Smooth muscle cell (in vitro differentiated cells): Measurements from ENCODE around the gene ST6GALNAC5. TPM values are rescaled to one million over a fixed set of nuclear protein-coding genes. Genes with fewer than 3 reads are reported as not detected.

Experiments used
- DNase-seq: peaks from one replicate; lab custom pipeline; 2025; ENCODE audit not compliant: unreplicated experiment; lab: John Stamatoyannopoulos, UW
- H2AFZ ChIP-seq: fragments of 200-600 bp; sonication (generic); 2 replicates; pipeline ENCODE4 v1.6.0; 2016; ENCODE audit warnings: antibody characterized with exemption, low read depth, mild to moderate bottlenecking
- H3F3A ChIP-seq: fragments of 200-600 bp; sonication (generic); 2 replicates; pipeline ENCODE4 v1.6.0; 2017; ENCODE audit warnings: antibody characterized with exemption, low read depth
- H3K27ac ChIP-seq: fragments of 200-600 bp; sonication (generic); 2 replicates; pipeline ENCODE4 v1.5.1; 2016; ENCODE audit warnings: low read depth, mild to moderate bottlenecking
- H3K27me3 ChIP-seq: fragments of 200-600 bp; sonication (generic); 2 replicates; pipeline ENCODE4 v1.6.1; 2016; ENCODE audit warnings: low read depth, mild to moderate bottlenecking
- H3K36me3 ChIP-seq: fragments of 200-600 bp; sonication (generic); 2 replicates; pipeline ENCODE4 v1.5.1; 2016; ENCODE audit warnings: low read depth
- H3K4me1 ChIP-seq: fragments of 200-600 bp; sonication (generic); 2 replicates; pipeline ENCODE4 v1.5.1; 2016; ENCODE audit warnings: low read depth
- H3K4me2 ChIP-seq: fragments of 200-600 bp; sonication (generic); 2 replicates; pipeline ENCODE4 v1.6.0; 2016; ENCODE audit warnings: mild to moderate bottlenecking
- H3K4me3 ChIP-seq: fragments of 200-600 bp; sonication (generic); 2 replicates; pipeline ENCODE4 v1.5.1; 2016; ENCODE audit warnings: mild to moderate bottlenecking
- H3K79me2 ChIP-seq: fragments of 200-600 bp; sonication (generic); 2 replicates; pipeline ENCODE4 v1.6.0; 2016; ENCODE audit warnings: low read depth, mild to moderate bottlenecking
- H3K9ac ChIP-seq: fragments of 200-600 bp; sonication (generic); 2 replicates; pipeline ENCODE4 v1.6.0; 2016; ENCODE audit warnings: low read depth
- H3K9me3 ChIP-seq: fragments of 200-600 bp; sonication (generic); replicated peaks from 2 replicates; pipeline ENCODE4 v1.5.1; 2016; ENCODE audit warnings: low read depth
- H4K20me1 ChIP-seq: fragments of 200-600 bp; sonication (generic); 2 replicates; pipeline ENCODE4 v1.6.0; 2016; ENCODE audit warnings: low read depth
- WGBS: methylation state at CpG from one replicate; pipeline ENCODE4 v1.1.7; 2016; ENCODE audit warnings: low lambda C conversion rate; 5-methylcytosine and 5-hydroxymethylcytosine counted together
- polyA plus RNA-seq: library from polyadenylated mRNA; unstranded; fragments of >200 nt; fragmentation: Nextera tagmentation; extraction: Ambion mirVana; gene quantifications from 2 replicates; pipeline ENCODE4 v1.2.1, GENCODE V29; 2016
- total RNA-seq: library from RNA; depleted of rRNA; stranded (reverse); fragments of >200 nt; gene quantifications from 2 replicates; pipeline ENCODE4 v1.2.3, GENCODE V29; 2014
- TF ChIP-seq, protein P1 (sequence below): fragments of 200-600 bp; sonication (generic); IDR thresholded peaks from 2 replicates; pipeline ENCODE4 v1.5.1; 2017; ENCODE audit warnings: borderline replicate concordance, mild to moderate bottlenecking, antibody characterized with exemption; ENCODE audit not compliant: insufficient read depth, poor library complexity, severe bottlenecking

ST6GALNAC5 gene
- total and polyA plus RNA-seq, 2 experiments from 2014 or later: 24.9 to 38.8 TPM

DNA sequence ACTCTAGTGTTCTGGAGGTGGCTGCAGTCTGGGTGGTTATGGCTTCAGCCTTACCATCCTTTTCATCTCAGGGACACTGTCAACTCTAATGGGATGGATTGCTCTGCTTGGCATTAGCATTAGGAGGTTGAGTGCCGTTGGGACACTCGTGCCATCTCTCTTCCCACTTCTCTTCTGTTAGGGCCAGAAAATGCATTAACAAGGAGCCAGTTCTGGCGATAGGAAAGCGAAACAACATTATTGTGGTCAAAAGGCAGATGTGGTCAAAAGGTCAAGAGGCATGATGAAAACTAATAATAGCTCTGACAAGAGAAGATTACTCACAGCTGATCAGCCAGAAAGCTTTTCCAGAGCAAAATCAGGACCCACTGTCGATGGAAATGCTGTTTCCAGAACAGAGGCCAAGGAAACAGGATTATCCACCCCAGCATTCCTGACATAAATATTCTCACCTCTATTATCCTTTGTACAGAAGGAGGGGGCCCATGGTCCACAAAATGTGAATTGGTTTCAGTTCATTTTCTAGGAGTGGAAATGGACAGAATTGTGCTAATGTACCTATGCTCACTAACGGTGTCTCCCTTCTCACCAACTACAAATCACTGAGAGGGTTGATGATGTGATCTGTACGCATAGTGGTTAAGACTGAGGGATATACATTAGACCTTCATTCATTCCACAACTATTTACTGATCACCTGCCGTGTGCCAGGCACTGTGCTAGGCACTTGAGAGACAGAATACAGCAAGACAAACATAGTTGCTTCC lies 72.0 kb downstream of the ST6GALNAC5 start:
- Histone ChIP-seq H3K79me2 (no peaks in the 10 kb centered on the region), H3K36me3 (no peaks in the 10 kb centered on the region), H3K4me3 (no peak overlapping the region), H3F3A (no peaks in the 10 kb centered on the region), H3K27me3 (no peaks in the 10 kb centered on the region), H3K9me3 (no peaks in the 10 kb centered on the region), H3K27ac (no peak overlapping the region), H4K20me1 (peaks cover 29% of the 10 kb centered on the region), H2AFZ (no peak overlapping the region), H3K4me2 (no peak overlapping the region), H3K9ac (no peak overlapping the region), H3K4me1 (peaks cover 9% of the 10 kb centered on the region)
- WGBS: 61% methylated on average over 8 of the region's 8 CpGs
- TF ChIP-seq, protein P1, sequence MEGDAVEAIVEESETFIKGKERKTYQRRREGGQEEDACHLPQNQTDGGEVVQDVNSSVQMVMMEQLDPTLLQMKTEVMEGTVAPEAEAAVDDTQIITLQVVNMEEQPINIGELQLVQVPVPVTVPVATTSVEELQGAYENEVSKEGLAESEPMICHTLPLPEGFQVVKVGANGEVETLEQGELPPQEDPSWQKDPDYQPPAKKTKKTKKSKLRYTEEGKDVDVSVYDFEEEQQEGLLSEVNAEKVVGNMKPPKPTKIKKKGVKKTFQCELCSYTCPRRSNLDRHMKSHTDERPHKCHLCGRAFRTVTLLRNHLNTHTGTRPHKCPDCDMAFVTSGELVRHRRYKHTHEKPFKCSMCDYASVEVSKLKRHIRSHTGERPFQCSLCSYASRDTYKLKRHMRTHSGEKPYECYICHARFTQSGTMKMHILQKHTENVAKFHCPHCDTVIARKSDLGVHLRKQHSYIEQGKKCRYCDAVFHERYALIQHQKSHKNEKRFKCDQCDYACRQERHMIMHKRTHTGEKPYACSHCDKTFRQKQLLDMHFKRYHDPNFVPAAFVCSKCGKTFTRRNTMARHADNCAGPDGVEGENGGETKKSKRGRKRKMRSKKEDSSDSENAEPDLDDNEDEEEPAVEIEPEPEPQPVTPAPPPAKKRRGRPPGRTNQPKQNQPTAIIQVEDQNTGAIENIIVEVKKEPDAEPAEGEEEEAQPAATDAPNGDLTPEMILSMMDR: no peak
- no peak for DNase-seq

DNA sequence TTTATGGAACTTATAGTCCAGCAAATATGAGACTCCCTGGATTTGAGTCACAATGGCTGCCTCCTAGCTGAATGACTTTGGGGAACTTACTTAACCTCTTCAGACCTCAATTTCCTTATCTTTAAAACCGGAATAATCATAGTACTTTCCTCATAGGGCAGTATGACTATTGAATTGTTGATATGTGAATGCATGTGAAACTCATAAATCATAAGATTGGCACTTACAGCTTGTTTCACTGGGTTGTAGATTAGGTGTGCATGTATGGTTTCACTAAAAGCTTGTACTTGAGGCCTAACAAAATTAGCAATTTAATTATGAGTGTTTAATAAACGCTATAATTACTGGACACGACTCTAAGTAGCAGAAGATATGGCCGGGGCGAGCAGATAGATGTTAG lies 72.5 kb downstream of the ST6GALNAC5 start:
- peaks cover 5% of the 10 kb centered on the region for H3K4me1 ChIP-seq
- WGBS: 93% methylated on average over 5 of the region's 5 CpGs
- TF ChIP-seq, protein P1: no peak

DNA sequence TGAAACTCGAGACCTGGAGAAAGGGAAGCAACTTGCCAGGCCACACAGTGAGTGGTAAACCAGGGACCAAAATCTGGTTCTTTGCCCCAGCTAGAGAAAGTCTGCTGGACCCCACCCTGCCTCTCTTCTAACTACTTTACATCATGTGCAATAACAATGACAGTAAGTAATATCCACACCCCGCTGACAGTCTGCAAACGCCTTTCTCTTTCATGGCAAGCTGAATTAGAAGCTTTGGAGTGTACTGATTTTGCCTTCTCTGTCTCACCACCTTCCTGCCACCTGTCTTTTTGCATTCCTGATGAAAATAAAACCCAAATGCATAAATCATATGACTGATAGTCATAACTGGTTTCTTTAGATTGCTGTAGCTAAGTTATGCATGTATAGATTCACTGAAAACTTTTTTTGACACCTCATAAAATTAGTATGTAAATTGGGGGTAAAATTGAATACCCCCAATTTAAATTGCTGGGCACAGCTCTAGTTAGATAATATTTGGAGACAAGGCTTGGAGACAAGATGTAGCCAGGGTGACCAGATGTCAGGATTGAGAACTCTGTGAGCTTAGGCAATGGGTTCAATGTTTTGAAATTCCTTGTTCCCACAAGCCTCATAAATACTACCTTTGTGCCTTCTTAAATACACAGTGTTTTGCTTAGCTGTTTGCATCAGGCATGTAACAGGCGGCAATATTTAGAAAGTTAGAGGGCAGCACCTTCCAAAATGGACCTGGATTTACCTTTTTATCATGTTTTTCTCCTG lies 73.5 kb downstream of the ST6GALNAC5 start:
- no peaks in the 10 kb centered on the region for H3K27me3 ChIP-seq
- no peaks in the 10 kb centered on the region for H3F3A ChIP-seq
- H3K9ac ChIP-seq: no peak overlapping the region
- no peaks in the 10 kb centered on the region for H3K79me2 ChIP-seq
- no peaks in the 10 kb centered on the region for H3K36me3 ChIP-seq
- H3K4me2 ChIP-seq: no peak overlapping the region
- H2AFZ ChIP-seq: no peak overlapping the region
- no peak overlapping the region for H3K27ac ChIP-seq
- 91% methylated on average over 4 of the region's 4 CpGs for WGBS
- peaks cover 26% of the 10 kb centered on the region for H4K20me1 ChIP-seq
- no peak for DNase-seq
- H3K9me3 ChIP-seq: no peaks in the 10 kb centered on the region
- TF ChIP-seq, protein P1: no peak
- H3K4me1 ChIP-seq: peaks cover 8% of the 10 kb centered on the region
- H3K4me3 ChIP-seq: no peak overlapping the region

More for the DNA sequence above, 72.5 kb downstream of the ST6GALNAC5 start:
- H2AFZ ChIP-seq: no peak overlapping the region
- H3K9ac ChIP-seq: no peak overlapping the region
- no peaks in the 10 kb centered on the region for H3K9me3 ChIP-seq
- no peaks in the 10 kb centered on the region for H3F3A ChIP-seq
- no peaks in the 10 kb centered on the region for H3K79me2 ChIP-seq
- no peak overlapping the region for H3K27ac ChIP-seq
- no peak overlapping the region for H3K4me3 ChIP-seq
- H3K4me2 ChIP-seq: no peak overlapping the region
- H3K27me3 ChIP-seq: no peaks in the 10 kb centered on the region
- peaks cover 29% of the 10 kb centered on the region for H4K20me1 ChIP-seq
- DNase-seq: no peak
- H3K36me3 ChIP-seq: no peaks in the 10 kb centered on the region
